Tibial nerve (tissue), 4 donors: ENCODE data around the gene IDI1. TPM values are rescaled to one million over a fixed set of nuclear protein-coding genes. Genes with fewer than 3 reads are reported as not detected.

Source experiments
- DNase-seq, 2 donors: peaks; one replicate each; pipeline ENCODE4 v3.0.0-alpha.2; 2019; ENCODE audit warnings: low spot score in 2 of 2
- H3K27ac ChIP-seq, 4 donors: fragments of 200-600 bp; sonication (generic) in 3 of 4; one replicate each; pipeline ENCODE4 v1.5.1; 2017 to 2019; ENCODE audit warnings: mild to moderate bottlenecking in 1 of 4
- H3K27me3 ChIP-seq, 2 donors: fragments of 200-600 bp; sonication (generic) in 1 of 2; one replicate each; pipeline versions ENCODE4 v1.5.1 to v1.6.0; 2017 to 2019
- H3K36me3 ChIP-seq, 3 donors: fragments of 200-600 bp; sonication (generic); one replicate each; pipeline ENCODE4 v1.5.1; 2018 to 2019
- H3K4me1 ChIP-seq, 4 donors: fragments of 200-600 bp; sonication (generic) in 3 of 4; one replicate each; pipeline ENCODE4 v1.5.1; 2017 to 2019
- H3K4me3 ChIP-seq, 4 donors: fragments of 200-600 bp; sonication (generic) in 3 of 4; one replicate each; pipeline ENCODE4 v1.5.1; 2017 to 2019; ENCODE audit warnings: mild to moderate bottlenecking in 1 of 4, moderate library complexity in 1 of 4
- H3K9me3 ChIP-seq, 4 donors: fragments of 200-600 bp; sonication (generic) in 3 of 4; one replicate each; pipeline ENCODE4 v1.5.1; 2017 to 2019
- CTCF ChIP-seq, 5 experiments: fragments of 200-600 bp in 3 of 5; fragments of 450-650 bp in 2 of 5; sonication (generic) in 3 of 5; IDR thresholded peaks; one replicate each; pipeline ENCODE4 v1.5.1; 2016 to 2019; ENCODE audit warnings: antibody characterized with exemption in 5 of 5, mild to moderate bottlenecking in 3 of 5, moderate library complexity in 2 of 5
- EP300 ChIP-seq, 2 donors: sonication (generic); formaldehyde crosslinking; IDR thresholded peaks; one replicate each; pipeline ENCODE4 v1.6.1; 2017; ENCODE audit warnings: antibody characterized with exemption in 2 of 2, mild to moderate bottlenecking in 1 of 2
- POLR2A ChIP-seq, 2 donors: fragments of 450-650 bp; IDR thresholded peaks; one replicate each; pipeline ENCODE4 v1.6.1; 2017; ENCODE audit warnings: antibody characterized with exemption in 2 of 2, mild to moderate bottlenecking in 2 of 2, moderate library complexity in 2 of 2
- WGBS, 2 donors: methylation state at CpG; one replicate each; pipeline ENCODE4 v1.1.5; 2018; 5-methylcytosine and 5-hydroxymethylcytosine counted together
- total RNA-seq, 4 donors: library from RNA; depleted of rRNA; stranded (reverse); fragments of >200 nt; gene quantifications; one replicate each; pipeline ENCODE4 v1.1.0, GENCODE V29; 2016

IDI1 gene
- total RNA-seq, 4 donors from 2014 or later: 25.5 to 41.0 (median 33.4) TPM

- WGBS, 2 donors: 94 to 95% methylated on average over 7 of the region's 7 CpGs
- no peak overlapping the region for H3K4me3 ChIP-seq
- H3K27ac ChIP-seq: no peak overlapping the region
- TF ChIP-seq POLR2A (IDR thresholded peaks at IDR 0.05) (no peak), EP300 (IDR thresholded peaks at IDR 0.05) (no peak), CTCF (IDR thresholded peaks at IDR 0.05) (no peak)
- DNase-seq: no peak
- no peaks in the 10 kb centered on the region for H3K9me3 ChIP-seq
- H3K36me3 ChIP-seq: no peaks in the 10 kb centered on the region
- H3K4me1 ChIP-seq: peaks cover 0 to 5% (median under 1%) of the 10 kb centered on the region in 4 donors
- H3K27me3 ChIP-seq: no peaks in the 10 kb centered on the region
Measured at GRCh38 chr10:1029838-1030237, 19.1 kb downstream of the IDI1 start.

GRCh38 chr10:1026578-1026977 is 22.3 kb downstream of the IDI1 start:
- DNase-seq: no peak
- Histone ChIP-seq H3K27me3 (no peaks in the 10 kb centered on the region), H3K27ac (no peak overlapping the region), H3K9me3 (no peaks in the 10 kb centered on the region), H3K4me3 (no peak overlapping the region), H3K36me3 (no peaks in the 10 kb centered on the region), H3K4me1 (no peaks in the 10 kb centered on the region)
- WGBS, 2 donors: 86 to 92% methylated on average over 6 of the region's 6 CpGs
- no peak for TF ChIP-seq POLR2A (IDR thresholded peaks at IDR 0.05)
- TF ChIP-seq EP300 (IDR thresholded peaks at IDR 0.05): no peak
- no peak for TF ChIP-seq CTCF (IDR thresholded peaks at IDR 0.05)

- Histone ChIP-seq H3K36me3 (no peaks in the 10 kb centered on the region), H3K27me3 (no peaks in the 10 kb centered on the region), H3K9me3 (no peaks in the 10 kb centered on the region), H3K27ac (no peak within 1 kb of the TSS), H3K4me1 (no peaks in the 10 kb centered on the region), H3K4me3 (no peak within 1 kb of the TSS)
- WGBS, 2 donors: 76 to 79% methylated on average over 1 of the region's 1 CpG
- no peak for TF ChIP-seq EP300 (IDR thresholded peaks at IDR 0.05)
- no peak for TF ChIP-seq CTCF (IDR thresholded peaks at IDR 0.05)
- TF ChIP-seq POLR2A (IDR thresholded peaks at IDR 0.05): no peak
- DNase-seq: no peak
Measured at GRCh38 chr10:1025683-1026082, 23.2 kb downstream of the IDI1 start, which contains the start of gene IDI2. Gene IDI2, minus strand, starts transcription at chr10:1025859. Its CDS starts 1,136 bp downstream, at chr10:1024723.

- Histone ChIP-seq H3K36me3 (peaks cover 0 to 16% (median 0%) of the 10 kb centered on the region in 3 donors), H3K27ac (no peak overlapping the region), H3K4me3 (no peak overlapping the region), H3K27me3 (no peaks in the 10 kb centered on the region), H3K9me3 (no peaks in the 10 kb centered on the region), H3K4me1 (no peaks in the 10 kb centered on the region)
- DNase-seq: no peak
- WGBS, 2 donors: 84 to 94% methylated on average over 11 to 12 of the region's 12 CpGs
- no peak for TF ChIP-seq EP300 (IDR thresholded peaks at IDR 0.05)
- TF ChIP-seq CTCF (IDR thresholded peaks at IDR 0.05): no peak
- TF ChIP-seq POLR2A (IDR thresholded peaks at IDR 0.05): no peak
Measured at GRCh38 chr10:1024103-1024502, 24.8 kb downstream of the IDI1 start.

- Histone ChIP-seq H3K9me3 (no peaks in the 10 kb centered on the region), H3K36me3 (peaks cover 0 to 33% (median 0%) of the 10 kb centered on the region in 3 donors), H3K27me3 (no peaks in the 10 kb centered on the region), H3K4me3 (no peak overlapping the region), H3K27ac (no peak overlapping the region), H3K4me1 (no peaks in the 10 kb centered on the region)
- TF ChIP-seq EP300 (IDR thresholded peaks at IDR 0.05) (no peak), POLR2A (IDR thresholded peaks at IDR 0.05) (no peak), CTCF (IDR thresholded peaks at IDR 0.05) (no peak)
- 85 to 88% methylated on average over 12 of the region's 12 CpGs for WGBS, 2 donors
- DNase-seq: no peak
Measured at GRCh38 chr10:1022413-1022812, 26.5 kb downstream of the IDI1 start.
